GM19240 (cell line): ENCODE data around the gene CRADD.

Experiments used
- DNase-seq: peaks from one replicate; pipeline ENCODE4 v3.0.0; 2011; ENCODE audit warnings: low spot score; ENCODE audit not compliant: insufficient read length

The CRADD gene

DNA sequence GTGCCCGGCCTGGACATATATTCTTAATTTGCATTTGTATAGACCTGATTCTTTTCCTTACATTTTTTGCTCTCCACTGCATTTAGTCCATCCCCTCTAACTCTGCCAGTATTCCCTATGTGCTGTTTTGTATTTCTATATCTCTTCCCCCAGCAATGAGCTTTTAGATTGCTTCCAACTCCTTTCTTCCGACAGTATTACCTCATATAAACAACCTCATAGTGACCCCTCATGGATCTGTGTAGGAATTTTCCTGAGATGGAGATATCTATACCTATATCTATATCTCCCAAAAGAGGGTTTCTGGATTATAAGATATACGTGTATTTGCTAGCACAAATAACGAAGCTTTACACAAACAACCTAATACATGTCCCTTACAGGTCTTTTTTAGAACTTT, 161.9 kb downstream of the CRADD start:
- no peak for DNase-seq

DNA sequence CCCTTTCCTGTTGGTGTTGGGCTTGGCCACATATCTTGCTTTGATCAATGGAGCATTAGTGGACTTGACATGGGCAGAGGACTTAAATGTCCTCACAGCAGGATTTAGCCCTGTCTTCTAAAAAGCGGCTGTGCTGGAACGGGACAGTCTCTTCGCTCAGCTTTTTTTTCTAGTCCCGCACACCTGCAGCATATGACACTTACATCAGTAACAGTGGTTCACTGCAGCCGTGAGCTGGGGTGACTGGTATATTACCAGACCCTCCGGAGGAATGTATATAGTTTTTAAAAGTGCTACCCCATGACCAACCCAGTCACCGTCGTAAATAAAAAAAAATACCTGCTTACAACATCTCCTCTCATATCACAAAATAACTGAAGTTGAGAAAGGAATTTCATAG, 164.5 kb downstream of the CRADD start:
- DNase-seq: no peak

DNA sequence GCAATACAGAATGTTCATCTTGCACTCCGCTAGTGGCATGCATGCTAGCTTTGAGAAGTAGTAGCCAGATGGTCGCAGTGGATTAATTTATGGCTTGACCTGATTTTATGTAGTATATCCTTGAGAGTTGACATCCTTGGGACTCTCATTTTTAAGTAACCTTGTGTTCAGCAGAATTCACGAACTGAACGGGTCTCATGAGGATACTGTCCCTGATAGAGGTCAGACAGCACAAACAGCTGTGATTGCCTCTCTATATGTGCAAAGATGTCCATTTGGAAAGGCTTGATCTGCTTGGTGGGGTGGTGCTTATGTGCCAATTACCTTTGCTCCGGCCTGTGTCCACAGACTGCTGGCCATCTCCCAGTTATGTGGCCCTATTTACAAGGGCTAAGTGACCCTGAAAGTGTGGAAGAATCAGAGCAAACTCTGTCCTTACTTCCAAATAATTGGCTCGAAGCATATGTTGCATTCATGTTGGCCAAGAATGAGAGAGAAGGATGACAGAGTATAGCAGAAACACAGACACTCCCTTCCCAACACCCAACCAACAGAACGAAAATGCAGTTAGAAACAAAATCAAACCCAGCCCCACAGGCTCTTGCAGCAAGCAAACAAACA, 167.1 kb downstream of the CRADD start:
- no peak for DNase-seq

DNA sequence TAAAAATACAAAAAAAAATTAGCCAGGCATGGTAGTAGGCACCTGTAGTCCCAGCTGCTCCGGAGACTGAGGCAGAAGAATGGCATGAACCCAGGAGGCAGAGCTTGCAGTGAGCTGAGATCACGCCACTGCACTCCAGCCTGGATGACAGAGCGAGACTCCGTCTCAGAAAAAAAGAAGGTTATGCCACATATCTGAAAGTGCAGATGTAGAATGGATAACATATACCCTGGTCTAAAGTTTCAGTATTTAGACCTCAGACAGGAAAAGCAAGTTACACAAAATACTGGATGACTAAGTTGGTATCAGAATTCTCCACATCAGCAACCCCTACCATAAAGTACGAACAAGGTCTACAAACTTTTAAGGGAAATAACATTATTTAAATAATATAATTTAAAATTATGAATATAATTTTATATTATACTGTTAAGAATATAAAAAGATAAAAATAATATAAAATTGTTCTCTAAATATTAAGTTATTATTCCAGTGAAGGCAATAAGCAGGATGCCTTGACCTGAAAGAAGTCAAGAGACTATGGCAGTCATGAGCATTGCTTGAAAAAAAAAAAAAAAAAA, 169.9 kb downstream of the CRADD start:
- DNase-seq: no peak

DNA sequence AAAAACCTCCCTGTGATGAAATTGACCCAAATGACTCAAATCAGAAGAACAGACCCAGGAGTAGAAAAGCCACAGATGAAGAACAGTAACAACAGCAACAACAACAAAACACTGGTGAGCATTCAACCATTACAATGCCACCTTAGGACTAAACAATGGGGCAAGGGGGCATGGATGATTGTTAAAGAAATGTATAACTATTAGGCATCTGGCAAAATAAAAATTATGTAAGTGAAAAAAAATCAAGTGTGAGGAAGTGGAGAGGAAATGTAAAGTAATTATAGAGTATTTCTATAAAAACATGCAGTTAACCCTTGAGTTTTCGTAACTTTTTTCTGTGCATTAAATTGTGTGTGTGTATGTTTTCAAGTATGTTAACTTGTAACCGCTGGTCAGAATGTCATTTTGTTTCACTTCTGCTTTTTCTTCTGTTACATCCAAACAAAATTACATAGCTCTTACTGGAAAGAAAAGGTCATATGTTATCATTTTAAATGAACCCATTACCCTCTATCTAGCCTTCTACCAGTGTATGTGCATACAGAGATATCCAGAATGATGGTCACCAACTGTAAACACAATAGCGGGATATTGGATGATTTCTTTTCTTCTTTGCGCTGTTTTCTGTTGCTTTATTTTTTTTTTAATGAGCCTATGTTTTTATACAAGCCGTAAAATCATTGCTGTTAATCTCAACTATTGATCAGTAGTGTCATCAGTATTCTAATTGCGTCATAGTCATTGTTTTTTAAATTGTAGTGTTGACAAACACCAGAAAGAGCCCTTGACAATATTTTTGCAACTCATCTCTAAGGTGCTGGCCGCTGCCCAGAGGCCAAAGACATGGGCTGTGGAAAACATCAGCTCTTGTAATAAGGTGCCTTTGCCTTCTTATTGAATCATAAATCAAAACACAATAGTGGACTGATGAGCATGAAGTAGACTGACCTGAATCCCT, 170.6 kb downstream of the CRADD start:
- peak; percentile 58 for DNase-seq

DNA sequence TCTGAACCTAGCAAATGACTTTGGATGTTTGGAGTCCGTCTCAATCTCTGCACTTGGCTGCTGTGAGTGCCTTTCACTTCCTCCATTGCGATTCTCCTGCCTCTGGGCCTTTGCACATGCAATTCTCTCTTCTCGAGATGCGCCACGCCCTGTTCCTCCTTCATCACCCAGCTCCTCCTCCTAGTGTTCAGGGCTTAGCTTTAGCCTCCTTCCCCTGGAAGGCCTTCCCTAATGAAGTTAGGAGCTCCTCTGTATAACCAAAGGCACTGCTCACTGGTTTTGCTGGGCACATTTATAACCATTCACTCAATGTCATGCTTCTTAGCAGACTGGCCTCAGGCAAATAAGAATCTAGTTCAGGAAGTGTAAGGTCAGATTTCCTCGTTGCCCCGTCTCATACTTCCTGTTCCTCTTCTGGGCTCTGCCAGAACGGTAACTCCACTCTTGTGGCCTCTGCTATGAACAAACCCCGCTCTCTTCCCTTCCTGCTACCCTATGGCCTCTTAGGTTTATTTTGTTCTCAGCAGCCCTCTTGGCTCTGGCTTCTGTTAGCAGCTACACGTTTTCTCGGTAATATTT, 171.4 kb downstream of the CRADD start:
- DNase-seq: peak; percentile 21

DNA sequence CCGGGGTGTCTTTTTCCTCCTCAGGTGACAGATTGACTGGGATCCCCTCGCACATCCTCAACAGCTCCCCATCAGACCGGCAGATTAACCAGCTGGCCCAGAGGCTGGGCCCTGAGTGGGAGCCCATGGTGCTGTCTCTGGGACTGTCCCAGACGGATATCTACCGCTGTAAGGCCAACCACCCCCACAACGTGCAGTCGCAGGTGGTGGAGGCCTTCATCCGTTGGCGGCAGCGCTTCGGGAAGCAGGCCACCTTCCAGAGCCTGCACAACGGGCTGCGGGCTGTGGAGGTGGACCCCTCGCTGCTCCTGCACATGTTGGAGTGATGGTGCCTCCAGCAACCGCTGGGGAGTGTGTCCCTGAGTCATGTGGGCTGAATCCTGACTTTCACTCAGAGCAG, 172.8 kb downstream of the CRADD start:
- no peak for DNase-seq

DNA sequence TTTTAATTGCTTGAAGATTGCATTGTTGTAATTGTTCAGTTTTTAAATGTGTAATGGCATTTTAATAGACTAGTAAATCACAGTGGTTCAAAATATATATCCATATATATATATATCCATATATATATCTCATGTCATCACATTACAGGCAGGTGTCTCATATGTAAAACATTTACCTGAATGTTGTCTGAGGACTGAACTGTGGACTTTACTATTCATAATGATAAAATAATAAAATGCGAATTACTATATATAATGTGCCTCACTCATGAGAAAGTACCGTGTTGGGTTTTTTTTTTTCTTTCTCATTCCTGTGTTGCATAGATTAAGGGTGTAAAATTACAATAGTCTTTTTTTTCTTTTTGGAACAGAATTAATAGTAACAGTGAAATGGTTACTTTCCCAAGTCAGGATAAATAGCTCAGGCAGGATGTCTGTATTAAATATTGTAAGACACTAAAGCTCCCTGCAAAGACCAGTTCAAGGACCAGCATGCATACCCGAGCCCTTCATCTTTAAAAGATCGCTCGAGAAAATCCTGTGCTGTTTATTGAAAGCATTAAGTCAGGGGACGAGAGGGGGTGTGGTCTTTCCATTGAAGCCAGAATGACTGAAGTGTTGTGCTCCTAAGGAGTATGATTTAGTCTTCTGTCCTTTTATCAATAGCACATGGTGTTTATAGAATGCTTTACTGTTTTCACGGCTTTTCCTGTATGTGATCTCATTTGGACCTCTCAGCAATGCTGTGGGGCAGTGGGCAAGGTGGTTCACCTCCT, 173.5 kb downstream of the CRADD start:
- DNase-seq: no peak

DNA sequence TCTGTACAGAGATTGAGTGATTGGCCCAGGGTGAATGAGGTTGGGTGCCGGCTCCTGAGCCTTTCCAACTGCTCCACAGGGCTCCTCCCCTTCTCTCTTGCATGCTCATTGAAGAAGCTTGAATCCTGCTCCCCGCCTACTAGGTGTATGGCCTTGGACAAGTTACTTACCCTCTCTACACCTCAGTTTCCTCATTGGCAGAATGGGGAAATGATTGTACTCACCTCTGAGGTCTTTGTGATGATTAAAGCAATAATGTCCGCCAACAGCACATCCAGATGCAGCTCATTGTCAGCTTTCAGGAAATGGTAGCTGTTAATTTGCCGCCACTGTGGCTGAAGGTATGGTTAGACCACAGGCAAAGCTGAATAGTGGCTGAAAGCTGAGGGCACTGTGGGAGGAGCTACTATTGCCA, 174.1 kb downstream of the CRADD start:
- DNase-seq: no peak

DNA sequence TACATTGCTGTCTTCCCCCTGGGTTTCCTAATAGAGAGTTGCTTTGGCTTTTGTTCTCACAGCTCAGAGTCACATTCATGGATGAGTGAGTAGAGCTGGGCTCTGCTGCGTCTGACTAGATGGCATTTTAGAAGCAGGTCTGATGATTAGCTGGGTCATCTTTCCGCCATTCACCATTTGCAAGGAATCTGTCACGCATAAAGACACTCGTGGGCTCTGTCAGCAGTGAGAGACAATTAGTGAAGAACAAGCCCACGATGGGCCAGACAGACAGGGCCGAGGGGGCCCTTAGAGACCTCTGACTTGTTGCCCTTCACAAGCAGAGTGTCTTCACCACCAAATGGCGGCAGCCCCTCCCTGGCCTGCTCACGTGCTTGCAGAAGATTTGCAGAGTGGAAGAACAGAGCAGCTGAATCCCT, 175.0 kb downstream of the CRADD start:
- no peak for DNase-seq

DNA sequence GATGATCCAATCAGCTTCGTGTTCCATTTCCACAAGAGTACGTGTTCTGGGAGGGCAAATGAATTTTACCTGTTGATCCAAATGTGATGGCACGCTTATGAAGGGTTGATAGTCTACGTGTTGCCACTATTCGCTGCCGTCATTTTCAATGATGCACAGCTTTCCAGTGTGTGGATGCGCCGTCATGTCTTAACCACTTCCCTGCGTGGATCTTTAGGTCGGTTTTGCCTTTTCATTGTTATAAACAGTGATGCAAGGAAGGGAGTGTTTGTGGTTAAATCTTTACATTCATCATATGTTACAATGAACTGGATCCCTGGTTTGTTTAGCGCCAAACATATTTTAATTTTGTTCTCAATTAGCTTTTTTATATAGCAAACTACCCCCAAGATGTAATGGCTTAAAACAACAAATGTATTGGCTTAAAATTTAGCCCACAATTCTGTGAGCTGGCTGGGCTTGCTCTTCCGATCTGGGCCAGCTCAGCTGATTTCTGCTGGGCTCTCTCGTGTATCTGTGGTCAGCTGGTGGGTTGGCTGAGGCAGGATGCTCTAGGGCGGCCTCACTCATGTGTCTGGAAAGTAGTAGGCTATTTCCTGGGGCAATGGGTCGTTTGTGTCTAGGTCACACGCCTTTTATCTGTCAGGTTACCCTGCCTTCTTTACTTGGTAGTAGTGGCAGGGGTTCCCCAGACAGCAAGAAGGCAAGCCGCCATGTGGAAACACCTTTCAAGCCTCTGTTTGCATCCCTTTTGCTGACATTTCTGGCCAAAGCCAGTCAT, 176.7 kb downstream of the CRADD start:
- DNase-seq: no peak

DNA sequence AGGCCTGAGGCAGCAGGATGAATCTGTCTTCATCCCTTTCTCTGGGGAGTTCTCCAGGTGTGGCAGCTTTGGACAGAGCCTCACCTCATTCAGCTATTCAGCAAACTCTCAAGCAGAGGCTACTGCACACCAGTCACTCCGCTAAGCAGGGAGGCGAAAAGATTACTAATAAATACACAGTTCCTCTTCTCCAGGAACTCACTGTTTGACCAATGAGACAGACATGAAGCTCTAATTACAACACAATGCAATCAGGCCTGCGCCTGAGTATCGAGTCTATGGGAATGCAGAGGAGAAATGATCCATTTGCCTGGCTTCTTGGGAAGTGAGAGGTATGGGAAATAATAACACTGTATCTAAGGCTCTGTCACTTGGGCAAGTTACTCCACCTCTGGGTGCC, 178.1 kb downstream of the CRADD start:
- no peak for DNase-seq

DNA sequence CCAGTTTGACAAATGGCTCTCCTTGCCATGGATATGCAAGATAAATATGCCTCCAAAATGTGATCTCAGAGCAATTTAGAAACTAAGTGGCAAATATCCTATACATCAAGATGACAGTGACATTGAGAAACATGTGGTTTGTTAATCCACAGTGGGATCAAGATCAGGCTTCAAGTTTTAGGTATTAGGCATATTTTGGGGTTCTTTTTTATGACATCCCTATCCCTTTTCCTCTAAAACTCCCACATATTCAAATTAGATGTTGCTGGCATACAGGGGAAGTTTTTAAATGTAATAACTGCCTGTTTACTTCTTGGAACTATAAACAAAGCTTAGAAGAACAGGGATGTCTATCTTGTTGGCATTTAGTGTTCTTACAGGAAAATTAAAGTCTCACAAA, 179.4 kb downstream of the CRADD start:
- no peak for DNase-seq

DNA sequence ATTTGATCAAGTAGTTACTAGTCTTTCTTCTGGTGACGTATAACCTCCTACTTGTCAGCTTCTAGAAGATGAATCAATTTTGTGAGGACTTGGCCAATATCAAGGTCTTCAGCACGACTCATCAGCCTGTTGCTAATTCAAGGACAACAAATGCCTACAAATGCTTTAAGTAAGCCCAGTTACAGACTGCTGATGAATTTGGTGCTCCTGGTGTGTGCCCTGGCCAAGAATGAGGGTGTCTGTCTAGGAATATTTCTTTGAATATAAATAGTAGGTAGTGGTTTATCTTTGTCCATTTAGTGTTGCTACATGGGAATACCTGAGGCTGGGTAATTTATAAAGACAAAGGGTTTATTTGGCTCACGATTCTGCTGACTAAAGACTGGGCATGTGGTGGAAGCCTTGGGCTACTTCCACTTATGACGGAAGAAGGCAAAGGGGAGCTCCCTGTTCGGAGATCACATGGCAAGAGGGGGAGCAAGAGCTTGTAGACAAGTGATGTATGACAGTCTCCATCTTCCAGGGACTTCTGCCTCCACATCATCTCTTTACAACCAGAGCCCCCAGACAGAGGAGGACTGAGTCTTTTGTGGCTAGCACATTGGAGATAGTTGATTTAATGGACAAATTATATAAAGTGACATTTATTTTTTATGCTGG, 180.2 kb downstream of the CRADD start:
- no peak for DNase-seq

DNA sequence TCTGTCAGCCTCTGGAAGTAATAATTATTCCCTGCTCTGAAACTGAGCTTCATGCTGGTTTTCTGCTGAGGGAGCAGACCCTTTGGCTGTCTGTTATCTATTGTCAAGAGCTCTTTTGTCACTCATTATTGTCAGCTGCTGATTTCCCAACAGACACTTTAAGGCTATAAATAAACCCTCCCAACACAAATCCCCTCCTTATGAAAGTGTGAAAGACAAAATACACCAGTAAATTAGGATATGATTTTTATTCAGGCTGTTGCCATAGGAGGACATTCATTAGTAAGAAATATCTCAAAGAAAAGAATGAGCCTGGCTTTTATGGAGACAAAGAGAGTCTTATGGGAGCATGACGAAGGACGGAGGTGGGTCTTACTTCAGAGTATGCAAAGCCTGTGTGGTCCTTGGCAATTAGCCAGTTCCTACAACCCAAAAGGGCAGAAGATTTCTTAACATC, 180.8 kb downstream of the CRADD start:
- no peak for DNase-seq

DNA sequence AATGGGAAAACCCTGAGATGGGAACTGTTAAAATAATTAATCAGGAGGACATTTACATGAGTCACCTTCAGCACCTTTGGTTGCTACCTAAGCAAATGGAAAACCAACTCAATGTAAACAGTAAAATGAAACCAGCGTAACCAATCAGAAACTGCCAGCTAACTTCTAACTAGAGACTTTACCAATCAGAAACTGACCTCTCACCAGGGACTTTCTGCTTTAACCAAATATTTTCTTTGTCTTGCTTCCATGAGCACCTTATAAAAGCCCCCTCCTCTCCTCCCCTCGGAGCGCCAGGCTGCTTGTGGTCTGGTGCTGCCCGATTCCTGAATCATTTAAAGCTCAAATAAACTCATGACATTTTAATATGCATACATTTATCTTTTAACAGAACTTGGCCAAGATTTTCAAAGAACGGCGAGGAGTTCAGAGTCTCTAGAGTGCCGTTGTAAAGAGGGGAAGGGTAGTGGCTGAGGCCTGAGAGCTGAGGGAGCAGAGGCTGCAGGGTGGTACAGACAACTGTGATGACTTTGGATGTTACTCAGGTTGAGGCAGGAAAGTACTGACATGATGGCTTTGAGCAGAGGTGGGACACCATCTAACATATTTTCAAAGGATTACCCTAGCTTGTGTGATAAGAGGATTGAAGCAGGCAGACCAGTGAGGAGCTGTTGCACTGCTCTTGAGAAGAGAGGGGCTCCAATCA, 183.6 kb downstream of the CRADD start:
- no peak for DNase-seq

DNA sequence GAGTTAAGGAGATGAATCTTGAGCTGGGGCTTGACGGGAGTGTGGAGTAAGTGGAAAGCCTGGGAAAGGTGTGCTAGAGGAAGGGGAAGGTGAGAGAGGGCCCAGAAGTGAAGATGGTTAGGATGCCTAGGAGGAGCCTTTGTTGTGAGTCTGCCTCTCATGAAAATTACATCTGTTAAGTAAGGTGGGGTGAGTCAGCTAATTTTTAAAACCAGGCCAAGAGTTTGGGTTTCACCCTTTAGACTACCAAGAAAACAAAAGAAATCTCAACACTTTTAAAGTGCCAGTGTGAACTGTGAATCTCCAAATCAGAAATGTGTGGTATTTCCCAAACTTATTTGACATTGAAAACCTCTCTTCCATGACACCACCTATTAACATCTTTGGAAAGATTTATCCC, 185.2 kb downstream of the CRADD start:
- no peak for DNase-seq

DNA sequence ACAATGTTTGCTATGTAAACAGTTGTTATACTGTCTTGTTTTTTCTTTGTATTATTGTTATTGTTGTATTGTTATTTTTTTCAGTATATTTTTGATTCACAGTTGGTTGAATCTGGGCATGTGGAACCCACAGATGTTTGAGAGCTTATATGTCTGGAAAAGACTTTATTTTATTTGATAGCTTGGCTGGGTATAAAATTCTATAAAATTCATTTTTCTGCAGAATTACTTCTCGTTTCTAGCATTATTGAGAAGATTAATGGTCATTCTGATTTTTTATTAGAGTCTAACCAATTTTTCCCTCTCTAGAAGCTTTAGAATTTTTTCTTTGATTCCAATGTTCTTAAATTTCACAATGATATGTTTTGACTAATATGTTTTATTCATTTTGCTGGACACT, 188.6 kb downstream of the CRADD start:
- no peak for DNase-seq

DNA sequence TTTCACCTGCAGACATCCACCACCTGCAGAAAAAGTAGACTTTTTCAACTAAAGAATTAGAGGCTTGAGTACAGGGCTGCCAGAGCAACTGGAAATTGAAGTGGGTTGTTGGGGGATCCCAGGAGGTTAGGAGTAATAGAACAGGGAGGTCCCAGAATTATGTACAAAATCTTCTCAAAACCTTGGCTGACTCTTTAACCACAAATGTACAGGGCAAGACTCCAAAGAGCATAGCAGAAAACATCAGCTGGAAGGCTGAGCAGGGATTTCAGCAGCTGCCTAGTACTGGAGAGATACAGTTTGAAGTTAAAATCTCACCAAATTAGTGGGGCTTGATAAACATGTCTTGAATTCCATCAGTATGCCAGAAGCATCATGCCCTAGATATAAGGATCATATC, 191.6 kb downstream of the CRADD start:
- DNase-seq: no peak
